Erythroblast (primary cell): ENCODE data around the gene MMP25.

Experiments
- GATA1 ChIP-seq: IDR thresholded peaks from 2 replicates; pipeline ENCODE4 v1.6.1; 2011; ENCODE audit warnings: low read depth, mild to moderate bottlenecking, control low read depth, low read length, moderate library complexity
- POLR2A ChIP-seq: IDR thresholded peaks from 2 replicates; pipeline ENCODE4 v1.6.1; 2011; ENCODE audit warnings: mild to moderate bottlenecking, low read length

DNA sequence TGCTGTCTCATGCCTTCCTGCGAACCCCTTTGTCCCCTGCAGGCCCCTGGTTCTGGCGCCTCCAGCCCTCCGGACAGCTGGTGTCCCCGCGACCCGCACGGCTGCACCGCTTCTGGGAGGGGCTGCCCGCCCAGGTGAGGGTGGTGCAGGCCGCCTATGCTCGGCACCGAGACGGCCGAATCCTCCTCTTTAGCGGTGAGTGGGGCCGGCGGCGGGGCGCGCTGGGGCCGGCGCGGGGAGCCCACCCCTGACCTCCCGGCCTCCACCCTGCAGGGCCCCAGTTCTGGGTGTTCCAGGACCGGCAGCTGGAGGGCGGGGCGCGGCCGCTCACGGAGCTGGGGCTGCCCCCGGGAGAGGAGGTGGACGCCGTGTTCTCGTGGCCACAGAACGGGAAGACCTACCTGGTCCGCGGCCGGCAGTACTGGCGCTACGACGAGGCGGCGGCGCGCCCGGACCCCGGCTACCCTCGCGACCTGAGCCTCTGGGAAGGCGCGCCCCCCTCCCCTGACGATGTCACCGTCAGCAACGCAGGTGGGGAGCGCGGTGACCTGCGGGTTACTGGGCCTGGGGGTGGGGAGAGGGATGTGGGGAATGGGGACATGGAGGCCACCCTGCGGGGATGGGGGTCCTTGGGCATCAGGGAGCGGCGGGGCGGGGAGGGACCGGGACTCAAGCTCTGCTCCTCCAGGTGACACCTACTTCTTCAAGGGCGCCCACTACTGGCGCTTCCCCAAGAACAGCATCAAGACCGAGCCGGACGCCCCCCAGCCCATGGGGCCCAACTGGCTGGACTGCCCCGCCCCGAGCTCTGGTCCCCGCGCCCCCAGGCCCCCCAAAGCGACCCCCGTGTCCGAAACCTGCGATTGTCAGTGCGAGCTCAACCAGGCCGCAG is 12.0 kb downstream of the MMP25 start:
- TF ChIP-seq POLR2A (no peak), GATA1 (no peak)
